Activated CD8-positive, alpha-beta memory T cell treated with anti-CD3 and anti-CD28 coated beads for 24 hours (primary cell): Measurements from ENCODE around the gene TLN1.

ENCODE experiments used
- DNase-seq: peaks from one replicate; pipeline ENCODE4 v3.0.0-alpha.2; 2020

The TLN1 gene

GRCh38 chr9:35732185-35732799 lies at the start of gene TLN1, which contains the start of gene CREB3:
Gene TLN1, minus strand, starts transcription at chr9:35732195. Its CDS starts 6,501 bp downstream, at chr9:35725694.
Gene CREB3, plus strand, starts transcription at chr9:35732666. Its CDS starts 107 bp downstream, at chr9:35732773.
- DNase-seq: peak; percentile 97

GRCh38 chr9:35781066-35781465 lies 49.1 kb upstream of the TLN1 start:
- DNase-seq: no peak

- DNase-seq: no peak
Measured at GRCh38 chr9:35778496-35778895, 46.5 kb upstream of the TLN1 start.

- no peak for DNase-seq
Measured at GRCh38 chr9:35776018-35776417, 44.0 kb upstream of the TLN1 start.

- DNase-seq: no peak
Measured at GRCh38 chr9:35774907-35775635, 43.1 kb upstream of the TLN1 start.

GRCh38 chr9:35771943-35772342 lies 39.9 kb upstream of the TLN1 start:
- DNase-seq: no peak

- no peak for DNase-seq
Measured at GRCh38 chr9:35771534-35771933, 39.5 kb upstream of the TLN1 start.

- DNase-seq: no peak
Measured at GRCh38 chr9:35771075-35771433, 39.1 kb upstream of the TLN1 start.

GRCh38 chr9:35769763-35770162 lies 37.8 kb upstream of the TLN1 start:
- DNase-seq: no peak

GRCh38 chr9:35767458-35767857 lies 35.5 kb upstream of the TLN1 start:
- no peak for DNase-seq

- no peak for DNase-seq
Measured at GRCh38 chr9:35766997-35767396, 35.0 kb upstream of the TLN1 start.

- DNase-seq: no peak
Measured at GRCh38 chr9:35763803-35764202, 31.8 kb upstream of the TLN1 start.

- DNase-seq: no peak
Measured at GRCh38 chr9:35763181-35763580, 31.2 kb upstream of the TLN1 start.

- no peak for DNase-seq
Measured at GRCh38 chr9:35760651-35761050, 28.7 kb upstream of the TLN1 start.

GRCh38 chr9:35759795-35760194 lies 27.8 kb upstream of the TLN1 start:
- DNase-seq: no peak

- DNase-seq: no peak
Measured at GRCh38 chr9:35758475-35759050, 26.6 kb upstream of the TLN1 start.

GRCh38 chr9:35757892-35758275 lies 25.9 kb upstream of the TLN1 start:
- no peak for DNase-seq

GRCh38 chr9:35757226-35757891 lies 25.4 kb upstream of the TLN1 start:
- DNase-seq: no peak

GRCh38 chr9:35756275-35757225 lies 24.6 kb upstream of the TLN1 start:
- DNase-seq: peak; percentile 90

- DNase-seq: no peak
Measured at GRCh38 chr9:35755071-35755470, 23.1 kb upstream of the TLN1 start.

- no peak for DNase-seq
Measured at GRCh38 chr9:35754264-35754663, 22.3 kb upstream of the TLN1 start, which contains the start of gene MSMP. Gene MSMP, minus strand, starts transcription at chr9:35754276. Its CDS starts 147 bp downstream, at chr9:35754129.

GRCh38 chr9:35753466-35753865 lies 21.5 kb upstream of the TLN1 start:
- DNase-seq: no peak

- DNase-seq: no peak
Measured at GRCh38 chr9:35750256-35750531, 18.2 kb upstream of the TLN1 start.
